Ramos (cell line): Measurements from ENCODE around the gene DYRK4.
"Not testable (repeated sequence)": the region's sequence is repeated elsewhere in the genome, so short reads cannot be mapped to it uniquely, and the experiment has no call there.

Experiments used
- in situ Hi-C: fragments of 300-500 bp; cut with MboI; formaldehyde crosslinking; loops from one replicate; pipeline ENCODE4 v1.14.3; 2022; ENCODE audit warnings: low sequenced_read_pairs; ENCODE audit not compliant: unreplicated experiment

The DYRK4 gene, protein sequence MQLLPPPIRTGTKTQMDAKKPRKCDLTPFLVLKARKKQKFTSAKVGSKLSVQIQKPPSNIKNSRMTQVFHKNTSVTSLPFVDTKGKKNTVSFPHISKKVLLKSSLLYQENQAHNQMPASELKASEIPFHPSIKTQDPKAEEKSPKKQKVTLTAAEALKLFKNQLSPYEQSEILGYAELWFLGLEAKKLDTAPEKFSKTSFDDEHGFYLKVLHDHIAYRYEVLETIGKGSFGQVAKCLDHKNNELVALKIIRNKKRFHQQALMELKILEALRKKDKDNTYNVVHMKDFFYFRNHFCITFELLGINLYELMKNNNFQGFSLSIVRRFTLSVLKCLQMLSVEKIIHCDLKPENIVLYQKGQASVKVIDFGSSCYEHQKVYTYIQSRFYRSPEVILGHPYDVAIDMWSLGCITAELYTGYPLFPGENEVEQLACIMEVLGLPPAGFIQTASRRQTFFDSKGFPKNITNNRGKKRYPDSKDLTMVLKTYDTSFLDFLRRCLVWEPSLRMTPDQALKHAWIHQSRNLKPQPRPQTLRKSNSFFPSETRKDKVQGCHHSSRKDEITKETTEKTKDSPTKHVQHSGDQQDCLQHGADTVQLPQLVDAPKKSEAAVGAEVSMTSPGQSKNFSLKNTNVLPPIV

DNA sequence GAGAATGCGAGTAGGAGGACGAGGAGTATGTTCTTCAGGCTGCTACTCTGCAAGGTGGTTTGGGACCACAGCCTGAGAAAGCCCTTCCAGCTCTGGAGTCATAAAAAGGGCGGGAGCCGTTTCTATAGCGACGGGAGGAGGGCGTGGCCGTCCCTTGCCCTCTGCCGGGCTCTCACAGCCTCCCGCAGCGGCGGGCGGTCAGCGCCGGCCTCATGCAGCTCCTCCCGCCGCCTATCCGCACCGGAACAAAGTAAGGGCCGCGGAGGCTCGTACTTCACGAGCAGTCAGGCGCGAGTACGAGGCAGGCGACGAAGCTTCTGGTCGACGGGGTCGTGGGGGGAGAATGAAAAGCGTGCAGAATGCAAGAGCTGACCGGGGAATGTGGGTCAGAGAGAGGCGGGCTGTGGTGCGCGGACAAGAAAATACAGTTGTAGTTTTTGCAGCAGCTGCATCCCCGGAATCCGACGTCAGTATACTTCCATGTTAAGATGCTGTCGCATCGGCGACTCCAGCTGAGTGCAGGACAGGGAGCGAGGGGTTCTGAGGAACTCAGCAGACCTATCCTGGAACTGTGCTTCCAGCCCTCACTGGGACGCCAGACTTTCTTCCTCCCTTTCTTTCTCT lies at the start of gene DYRK4:
Gene DYRK4, plus strand, starts transcription at position 175 of the 624 bp plus-strand sequence. Its CDS starts 38 bp downstream, at position 213.
- in situ Hi-C loops, result no loop called here

DNA sequence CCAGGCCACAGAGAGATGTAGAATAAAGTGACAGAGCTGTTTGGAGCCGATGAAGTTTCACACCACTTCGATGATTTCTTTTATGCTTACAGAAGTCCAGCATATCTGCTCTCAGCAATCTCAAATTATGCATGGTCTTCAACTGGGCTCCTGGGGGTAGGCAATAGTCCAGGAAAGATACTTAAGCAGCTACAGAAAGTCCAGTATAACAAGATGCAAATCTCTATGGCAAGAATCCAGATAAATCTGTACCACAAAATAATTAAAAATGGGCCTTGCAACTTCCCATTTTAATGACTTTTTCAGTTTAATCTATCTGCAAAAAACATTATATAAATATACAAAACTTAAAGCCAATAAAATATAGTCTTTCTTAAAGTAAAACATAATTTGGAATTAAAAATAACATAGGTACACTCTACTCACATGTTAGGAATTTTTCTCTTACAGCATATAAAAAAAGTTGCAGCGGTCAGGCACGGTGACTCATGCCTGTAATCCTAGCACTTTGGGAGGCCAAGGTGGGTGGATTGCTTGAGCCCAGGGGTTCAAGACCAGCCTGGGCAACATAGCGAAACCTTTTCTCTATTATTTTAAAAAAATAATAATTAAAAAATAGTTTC lies 43.8 kb upstream of the DYRK4 start:
- in situ Hi-C loops, result no loop called here

DNA sequence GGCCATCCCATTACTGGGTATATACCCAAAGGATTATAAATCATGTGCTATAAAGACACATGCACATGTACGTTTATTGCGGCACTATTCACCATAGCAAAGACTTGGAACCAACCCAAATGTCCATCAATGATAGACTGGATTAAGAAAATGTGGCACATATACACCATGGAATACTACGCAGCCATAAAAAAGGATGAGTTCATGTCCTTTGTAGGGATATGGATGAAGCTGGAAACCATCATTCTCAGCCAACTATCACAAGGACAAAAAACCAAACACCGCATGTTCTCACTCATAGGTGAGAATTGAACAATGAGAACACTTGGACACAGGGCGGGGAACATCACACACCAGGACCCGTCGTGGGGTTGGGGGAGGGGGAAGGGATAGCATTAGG lies 38.6 kb upstream of the DYRK4 start:
- in situ Hi-C loops, result not testable (repeated sequence)

DNA sequence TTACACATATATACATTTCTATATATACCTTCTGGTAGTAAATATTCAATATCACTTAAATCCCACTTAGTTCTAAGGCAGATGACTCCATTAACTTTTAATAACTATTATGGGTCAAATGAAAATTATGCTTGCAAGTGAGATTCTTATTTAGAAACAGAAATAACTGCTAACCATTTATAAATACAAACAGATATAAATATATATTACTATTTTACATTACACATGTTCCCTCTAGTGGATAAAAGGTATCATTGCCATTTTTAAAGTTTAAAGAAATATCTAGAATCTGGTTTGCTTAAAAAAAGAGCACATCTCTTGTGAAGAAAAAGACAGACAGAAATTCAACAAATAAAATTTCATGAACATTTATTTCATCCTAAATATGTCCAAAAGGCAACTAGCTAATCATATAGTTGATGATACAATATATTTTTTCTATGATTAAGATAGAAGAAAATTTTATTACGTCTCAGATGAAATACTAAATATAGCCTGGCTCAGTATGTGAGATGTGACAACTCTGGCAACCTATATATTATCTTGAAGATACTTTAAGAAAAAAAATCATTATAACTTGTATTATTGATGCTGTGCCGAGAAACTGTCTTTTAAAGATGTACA lies 35.0 kb upstream of the DYRK4 start:
- in situ Hi-C loops, result no loop called here

DNA sequence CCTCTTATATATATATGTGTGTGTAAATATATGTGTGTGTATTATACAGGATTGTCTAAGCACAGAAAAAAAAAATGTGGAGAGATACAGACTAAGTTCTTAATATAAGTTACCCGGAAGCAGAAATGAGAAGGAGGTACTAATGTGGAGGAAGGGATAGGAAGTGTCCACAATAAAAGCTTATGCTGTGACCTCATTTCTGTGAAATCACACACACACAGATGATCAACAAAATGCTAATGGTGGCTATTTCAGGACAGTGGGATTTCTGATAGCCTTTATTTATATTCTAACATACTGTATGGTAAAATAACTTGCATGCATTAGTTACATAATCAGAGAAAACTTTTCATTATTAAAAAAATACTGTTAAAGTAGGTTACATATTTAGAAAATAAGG lies 31.8 kb upstream of the DYRK4 start:
- in situ Hi-C loops, result no loop called here

DNA sequence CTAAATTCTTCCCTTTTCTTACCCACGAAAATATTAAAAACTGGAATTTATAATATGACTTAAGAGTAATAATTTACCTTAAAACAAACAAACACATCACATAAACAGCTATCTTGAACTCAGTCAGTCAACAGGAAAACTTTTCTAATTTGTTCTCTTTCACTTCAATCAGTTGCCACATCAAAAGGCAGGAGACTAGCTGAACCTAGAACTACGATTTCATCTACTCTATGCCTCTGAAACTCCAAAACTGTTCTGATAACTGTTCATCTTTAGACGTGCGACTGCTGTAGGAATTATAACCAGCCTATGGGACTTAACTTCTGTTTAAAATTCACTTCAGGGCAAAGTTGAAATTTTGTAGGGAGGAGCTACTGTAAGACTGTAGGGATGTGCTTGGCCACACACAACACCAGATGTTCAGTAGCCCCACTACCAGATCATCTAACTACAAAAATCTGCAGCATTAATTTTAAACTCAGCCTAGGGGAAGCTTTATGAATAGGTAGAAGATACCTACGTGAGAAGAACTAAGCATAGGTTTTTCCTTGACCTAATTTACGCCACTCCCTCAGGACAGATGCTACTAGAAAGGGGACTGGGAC lies 30.9 kb upstream of the DYRK4 start:
- in situ Hi-C loops, result no loop called here

DNA sequence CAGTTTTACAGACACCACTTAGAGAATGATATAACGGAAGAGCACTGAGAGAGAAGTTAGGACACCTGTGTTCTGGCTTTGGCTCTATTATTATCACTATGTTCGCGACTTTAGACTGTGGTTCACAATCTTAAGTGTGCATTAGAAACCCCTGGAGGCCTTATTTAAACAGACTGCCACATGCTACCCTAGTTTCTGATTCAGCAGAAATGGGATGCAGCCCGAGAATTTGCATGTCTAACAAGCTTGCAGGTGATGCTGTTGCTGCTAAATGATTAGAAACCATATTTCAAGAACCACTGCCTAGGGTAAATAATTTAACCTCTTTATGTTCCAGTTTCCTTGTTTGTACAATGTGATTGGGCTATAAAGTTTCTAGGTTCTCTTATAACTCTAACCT lies 26.9 kb upstream of the DYRK4 start:
- in situ Hi-C loops, result no loop called here

DNA sequence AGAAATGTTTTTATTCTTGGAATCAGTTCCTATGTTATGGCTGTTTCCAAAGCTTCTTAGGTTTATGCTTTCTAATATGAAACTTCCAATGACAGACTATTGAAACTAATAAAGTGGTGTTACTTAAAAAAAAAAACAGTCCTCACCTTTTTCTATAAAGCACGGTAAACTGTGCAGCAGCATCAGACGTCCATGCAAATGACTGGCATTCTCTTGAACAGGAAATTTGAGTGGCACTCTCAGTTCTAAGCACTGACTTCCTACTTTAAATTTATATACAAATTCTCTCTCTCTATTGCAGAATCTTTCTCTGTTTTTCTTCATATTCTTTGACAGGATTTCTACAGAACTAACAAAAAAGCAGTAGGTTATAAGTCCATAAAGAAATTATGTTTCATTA lies 26.1 kb upstream of the DYRK4 start:
- in situ Hi-C loops, result no loop called here

DNA sequence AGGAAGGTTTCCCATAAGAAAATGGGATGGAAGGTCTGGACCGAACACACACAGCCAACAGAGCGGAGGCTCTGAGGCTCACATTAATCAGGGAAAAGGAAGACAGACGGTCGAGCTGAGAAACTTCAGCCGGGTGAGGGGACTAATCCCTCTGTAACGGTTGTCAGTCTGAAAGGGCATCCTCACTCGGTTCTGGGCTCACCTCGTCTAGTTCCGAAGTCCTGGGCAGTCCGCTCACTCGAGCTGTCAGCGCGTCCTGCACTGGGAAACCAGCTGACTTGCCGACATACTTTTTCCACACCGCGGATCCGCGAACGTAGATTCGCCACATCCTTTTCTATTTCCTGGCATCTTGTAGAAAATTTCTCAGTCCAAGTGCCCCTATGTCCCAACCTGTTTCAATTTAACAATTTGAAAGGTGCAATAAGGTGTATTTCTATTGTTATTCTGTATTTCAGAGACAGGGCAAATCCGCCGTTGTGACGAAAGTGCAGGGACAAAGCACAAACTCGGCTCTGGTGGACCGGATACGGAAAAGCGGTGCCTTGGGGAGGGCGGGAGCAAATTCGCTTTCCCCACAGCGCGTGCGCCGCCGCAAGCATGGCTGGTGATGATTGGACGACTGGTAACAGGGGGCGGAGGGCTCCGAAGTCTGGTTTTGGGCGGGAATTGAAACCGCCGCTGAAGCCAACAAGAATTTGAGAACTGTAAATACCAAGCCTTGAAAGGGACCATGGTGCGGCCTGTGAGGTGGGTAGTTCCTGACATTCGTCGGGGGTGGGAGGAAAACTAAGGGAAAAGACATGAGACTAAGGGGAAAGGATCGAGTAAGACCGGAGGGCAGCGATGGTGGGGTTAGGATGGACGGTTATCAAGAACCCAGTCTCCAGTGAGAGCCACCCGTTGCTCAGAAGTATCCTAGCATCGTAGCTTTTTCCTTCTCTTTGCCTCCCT lies 23.5 kb upstream of the DYRK4 start, which contains the start of gene RAD51AP1:
Gene RAD51AP1, plus strand, starts transcription at position 684 of the 954 bp plus-strand sequence. Its CDS starts 50 bp downstream, at position 734.
- in situ Hi-C loops, result no loop called here

DNA sequence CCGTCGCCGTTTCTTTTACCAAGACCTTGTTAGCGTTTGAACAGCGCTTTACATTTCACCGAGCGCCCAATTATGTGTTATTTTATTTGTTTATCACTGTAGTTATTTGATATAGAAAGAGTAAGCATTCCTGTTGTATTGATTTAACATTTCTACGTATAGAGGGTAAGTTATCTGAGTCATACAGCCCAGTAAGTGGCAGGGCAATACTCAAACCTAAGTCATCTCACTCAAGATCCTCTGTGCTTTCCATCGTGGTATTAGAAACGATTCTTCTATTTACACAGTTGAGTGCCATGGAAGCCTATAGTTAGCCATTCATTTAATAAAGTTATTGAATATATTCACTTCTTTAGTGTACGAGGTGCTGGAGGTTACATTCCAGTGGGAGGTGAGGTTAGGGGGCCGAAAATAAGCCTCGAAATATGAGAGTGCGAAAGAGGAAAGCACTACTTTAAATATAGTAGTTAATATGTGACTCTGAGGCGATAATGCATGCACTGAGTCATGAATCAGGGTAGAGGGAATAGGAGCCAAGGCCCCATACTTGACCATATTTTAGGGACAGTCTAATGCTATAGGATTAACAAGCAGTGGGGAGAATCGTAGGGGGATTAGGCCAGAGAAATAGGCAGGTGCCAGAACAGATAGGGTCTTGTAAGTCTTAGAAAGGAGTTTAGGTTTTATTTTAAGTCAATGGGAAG lies 22.7 kb upstream of the DYRK4 start:
- in situ Hi-C loops, result no loop called here

DNA sequence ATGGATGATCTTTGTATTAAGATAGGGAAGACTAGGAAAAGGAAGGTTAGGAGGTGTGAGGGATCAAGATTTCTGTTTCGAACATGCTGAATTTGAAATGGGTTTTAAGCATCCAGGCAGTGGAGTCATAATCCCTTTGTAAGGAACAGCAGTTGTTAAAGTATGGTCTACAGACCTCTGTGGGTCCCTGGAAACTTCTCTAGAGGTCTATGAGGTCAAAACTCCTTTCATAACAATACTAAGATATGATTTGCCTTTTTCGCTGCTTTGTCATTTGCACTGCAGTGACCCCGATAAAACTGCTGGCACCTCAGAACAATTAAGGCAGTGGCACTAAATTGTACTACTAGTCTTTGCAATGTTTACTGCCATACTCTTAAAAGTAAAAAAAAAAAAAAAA lies 21.8 kb upstream of the DYRK4 start:
- in situ Hi-C loops, result no loop called here

DNA sequence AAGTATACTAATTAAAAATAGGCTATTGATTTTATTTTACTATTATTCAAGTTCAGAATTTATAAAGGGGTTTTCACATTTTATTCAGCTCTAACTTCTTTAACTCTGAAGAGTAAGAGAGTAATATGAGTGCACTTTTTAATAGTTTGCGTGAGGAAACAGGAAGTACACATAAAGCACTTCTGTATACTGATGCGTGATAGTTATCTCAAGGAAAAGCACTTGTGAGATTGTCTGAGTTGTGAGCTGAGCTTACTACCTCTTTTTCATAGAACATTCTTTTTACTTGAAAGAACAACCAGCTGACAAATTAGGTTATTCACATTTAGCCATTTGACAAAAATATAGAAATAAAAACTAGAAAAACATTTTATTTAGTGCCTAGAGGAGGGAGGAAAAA lies 21.4 kb upstream of the DYRK4 start:
- in situ Hi-C loops, result no loop called here

DNA sequence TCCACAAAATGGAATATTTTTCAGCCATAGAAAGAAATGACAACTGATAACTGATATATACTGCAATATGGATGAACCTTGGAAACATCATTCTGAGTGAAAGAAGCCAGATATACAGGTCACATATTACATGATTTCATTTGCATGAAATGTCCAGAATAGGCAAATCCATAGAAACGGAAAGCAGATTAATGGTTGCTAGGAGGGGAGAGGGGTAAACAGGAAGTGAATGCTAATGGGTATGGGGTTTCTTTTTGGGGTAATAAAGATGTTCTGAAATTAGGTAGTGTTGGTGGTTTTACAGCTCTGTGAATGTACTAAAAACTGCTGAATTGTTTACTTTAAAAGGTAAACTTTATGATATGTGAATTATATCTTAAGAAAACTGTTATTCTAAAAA lies 16.8 kb upstream of the DYRK4 start:
- in situ Hi-C loops, result no loop called here

DNA sequence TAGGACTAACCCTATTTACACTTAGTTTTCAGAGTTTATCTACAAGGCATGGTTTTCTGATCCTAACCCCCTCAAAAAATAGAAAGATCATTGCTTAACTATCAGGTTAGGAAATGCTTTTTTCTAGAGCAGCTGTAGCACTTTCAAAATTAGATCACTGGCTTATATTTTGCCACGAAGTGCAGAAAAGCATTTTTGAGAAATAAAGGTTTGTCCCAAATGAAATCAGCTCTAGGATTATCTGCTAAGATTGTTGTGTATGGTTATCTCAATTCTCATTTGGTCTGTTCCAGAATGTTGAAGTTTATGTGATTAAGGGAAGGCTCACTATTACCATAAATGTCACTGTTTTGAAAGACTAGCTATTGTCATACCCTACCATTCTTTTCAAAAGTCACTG lies 9.8 kb upstream of the DYRK4 start:
- in situ Hi-C loops, result no loop called here

DNA sequence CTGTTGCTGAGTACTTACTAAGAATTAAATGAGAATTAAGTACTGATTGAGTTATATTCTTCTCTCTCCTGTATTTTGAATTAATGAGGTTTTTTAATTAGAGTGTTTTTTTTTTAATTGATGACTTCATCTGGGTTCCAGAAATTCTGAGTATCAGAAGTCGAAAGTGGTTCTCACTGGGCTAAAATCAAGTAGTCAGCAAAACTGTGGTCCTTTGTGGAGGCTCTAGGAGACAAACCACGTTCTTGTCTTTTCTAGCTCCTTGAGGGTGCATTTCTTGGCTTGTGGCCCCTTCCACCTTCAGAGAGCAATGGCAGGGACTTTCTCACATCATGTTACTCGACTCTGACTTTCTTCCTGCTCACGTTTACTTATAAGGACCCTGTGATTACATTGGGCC lies 8.1 kb upstream of the DYRK4 start:
- in situ Hi-C loops, result no loop called here

DNA sequence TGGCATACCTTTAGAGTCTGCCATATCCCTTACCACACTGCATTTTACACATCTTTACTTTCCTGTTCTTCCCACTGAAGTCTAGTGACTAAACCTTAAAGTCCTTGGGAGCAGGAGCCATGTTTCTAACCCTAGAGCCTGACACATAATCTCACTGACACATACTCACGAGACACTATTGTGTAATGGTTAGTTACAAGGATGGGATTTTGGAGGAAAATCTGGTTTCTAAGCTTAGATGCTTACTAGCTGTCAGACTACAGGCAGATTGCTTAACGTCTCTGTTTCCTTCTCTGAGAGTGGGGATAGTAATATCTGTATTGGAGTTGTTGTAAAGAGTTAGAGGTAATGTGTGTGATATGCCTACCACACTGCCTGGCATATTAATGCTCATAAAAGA lies 6.2 kb upstream of the DYRK4 start:
- in situ Hi-C loops, result no loop called here

DNA sequence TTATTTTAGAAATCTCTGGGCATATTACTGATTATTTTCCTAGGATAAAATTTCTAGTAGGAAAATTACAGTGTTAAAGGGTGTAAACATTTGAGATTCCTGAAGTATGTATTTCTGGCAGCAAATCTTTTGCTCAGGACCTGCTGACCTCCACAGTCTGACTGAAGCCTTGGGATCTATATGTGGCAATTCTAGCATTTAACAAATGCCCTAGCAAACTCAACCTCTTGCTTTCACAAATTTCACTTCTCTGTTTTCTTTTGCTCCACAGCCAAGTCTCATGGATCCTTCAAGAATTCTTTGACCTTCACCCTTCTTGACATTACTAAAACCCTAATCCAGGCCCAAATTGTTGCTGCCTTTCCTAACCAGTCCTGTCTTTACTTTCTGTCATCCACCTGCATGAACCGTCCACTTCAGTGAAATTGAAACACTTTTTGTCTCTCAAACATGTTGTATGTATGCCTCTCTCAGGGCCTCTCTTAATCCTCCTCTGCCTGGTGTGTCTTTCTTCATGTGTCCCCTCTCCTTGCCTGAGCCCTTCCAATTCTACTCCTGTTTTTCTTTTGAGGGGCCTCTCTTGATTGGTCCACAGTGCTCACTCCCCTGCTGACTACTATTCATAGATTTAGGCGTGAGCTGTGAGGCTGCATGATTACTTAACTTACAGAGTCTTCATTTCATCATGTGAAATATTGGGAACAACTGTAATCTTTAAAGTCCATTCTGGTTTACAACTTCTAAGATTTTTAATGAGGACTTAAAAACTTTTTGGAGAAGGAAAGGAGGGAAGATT lies 5.1 kb upstream of the DYRK4 start:
- in situ Hi-C loops, result no loop called here

DNA sequence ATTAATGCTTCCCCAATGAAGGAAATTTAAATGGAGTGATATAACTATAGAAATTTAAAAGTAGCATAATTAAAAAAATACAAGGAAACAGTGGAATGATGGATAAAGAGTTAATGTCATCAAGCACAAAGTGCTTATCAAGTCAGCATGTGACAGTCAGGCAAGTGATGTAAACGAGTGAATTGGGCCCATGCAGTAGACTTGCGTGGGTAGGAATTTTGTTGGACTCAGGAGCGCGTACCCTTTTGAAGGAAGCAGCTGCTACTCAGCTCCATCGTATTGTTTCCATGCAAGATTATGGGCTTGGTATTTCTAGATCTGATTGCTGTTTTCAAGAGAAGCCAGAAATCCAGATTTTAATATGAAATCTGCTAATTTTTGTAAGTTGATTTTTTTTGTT lies 4.4 kb upstream of the DYRK4 start:
- in situ Hi-C loops, result no loop called here
